OCI-LY3 (cell line): ENCODE results near the gene ELL2.

ENCODE experiments used
- H2AFZ ChIP-seq: fragments of 200-600, 300-600 bp; shearing (Covaris generic); 2 replicates; pipeline ENCODE4 v1.6.0; 2014; ENCODE audit warnings: antibody characterized with exemption, low read depth, low read length
- H3K27ac ChIP-seq: fragments of 200-600, 300-600 bp; sonication (generic); 2 replicates; pipeline ENCODE4 v1.5.1; 2014; ENCODE audit warnings: mild to moderate bottlenecking, low read length, moderate library complexity, mixed read lengths
- H3K27me3 ChIP-seq: fragments of 200-600, 300-600 bp; sonication (generic); 2 replicates; pipeline ENCODE4 v1.6.1; 2014; ENCODE audit warnings: low read depth, low read length, mixed read lengths
- H3K36me3 ChIP-seq: fragments of 200-600, 300-600 bp; sonication (generic); replicated peaks from 2 replicates; pipeline ENCODE3; 2014; ENCODE audit warnings: low read depth, low read length, mixed read lengths
- H3K4me1 ChIP-seq: fragments of 300-600, 200-600 bp; sonication (generic); 2 replicates; pipeline ENCODE4 v1.6.1; 2014; ENCODE audit warnings: low read length, mixed read lengths
- H3K4me2 ChIP-seq: fragments of 200-600, 300-600 bp; sonication (generic); 2 replicates; pipeline ENCODE4 v1.6.1; 2014; ENCODE audit warnings: low read length, mixed read lengths
- H3K4me3 ChIP-seq: fragments of 300-600, 200-600 bp; sonication (generic); 2 replicates; pipeline ENCODE4 v1.5.1; 2014; ENCODE audit warnings: antibody characterized with exemption, mild to moderate bottlenecking, low read length, moderate library complexity
- H3K79me2 ChIP-seq: fragments of 300-600, 200-600 bp; shearing (Covaris generic); 2 replicates; pipeline ENCODE4 v1.6.1; 2014; ENCODE audit warnings: mild to moderate bottlenecking, low read length, mixed read lengths
- H3K9ac ChIP-seq: fragments of 300-600, 200-600 bp; shearing (Covaris generic); 2 replicates; pipeline ENCODE4 v1.6.0; 2014; ENCODE audit warnings: mild to moderate bottlenecking, low read length, moderate library complexity
- H3K9me3 ChIP-seq: fragments of 200-600, 300-600 bp; shearing (Covaris generic); 2 replicates; pipeline ENCODE4 v1.6.1; 2014; ENCODE audit warnings: low read length, mixed read lengths; ENCODE audit not compliant: insufficient read depth
- H4K20me1 ChIP-seq: fragments of 200-600, 300-600 bp; sonication (generic); 2 replicates; pipeline ENCODE4 v1.6.1; 2016; ENCODE audit warnings: low read length, mixed read lengths; ENCODE audit not compliant: insufficient read depth
- CTCF ChIP-seq: fragments of 200-600, 300-600 bp; sonication (generic); IDR thresholded peaks from 2 replicates; pipeline ENCODE4 v1.5.1; 2014; ENCODE audit warnings: antibody characterized with exemption, low read length, low read depth
- EZH2phosphoT487 ChIP-seq: fragments of 200-600 bp; shearing (Covaris generic); IDR thresholded peaks from 2 replicates; pipeline ENCODE4 v1.6.1; 2018; ENCODE audit warnings: antibody characterized with exemption, mixed run types, low read depth

ELL2 gene

DNA sequence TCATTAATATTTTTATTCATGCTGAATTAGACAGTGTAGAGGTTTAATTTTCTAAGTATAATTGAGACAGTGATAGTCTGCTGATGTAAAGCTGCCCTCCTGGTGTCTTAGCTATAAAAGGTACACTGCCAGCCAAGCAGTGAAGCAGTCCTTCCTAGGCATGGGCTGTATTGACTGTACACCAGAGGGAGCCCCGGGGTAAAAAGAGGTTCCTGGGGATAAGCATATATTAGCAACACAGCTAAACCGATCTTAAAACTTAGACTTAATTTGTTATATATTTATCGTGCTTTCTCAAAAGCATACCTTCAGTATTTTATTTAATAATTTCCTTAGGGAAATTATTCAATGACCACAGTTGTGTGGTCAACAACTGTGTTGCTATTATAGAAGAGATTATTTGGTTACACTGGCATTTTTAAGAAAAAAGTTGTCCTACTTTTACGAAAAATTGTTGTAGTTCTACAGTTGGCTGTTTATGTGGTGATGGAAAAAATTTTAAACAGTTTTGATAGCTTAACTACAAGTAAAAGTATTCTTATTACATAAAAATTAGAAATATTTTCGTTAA is 68.8 kb downstream of the ELL2 start:
- Histone ChIP-seq H3K27me3 (no peaks in the 10 kb centered on the region), H3K4me3 (no peak overlapping the region), H2AFZ (no peak overlapping the region), H3K36me3 (peaks cover 9% of the 10 kb centered on the region), H3K79me2 (no peaks in the 10 kb centered on the region), H3K4me2 (no peak overlapping the region), H3K9me3 (no peaks in the 10 kb centered on the region), H4K20me1 (no peaks in the 10 kb centered on the region), H3K27ac (no peak overlapping the region), H3K9ac (no peak overlapping the region), H3K4me1 (peaks cover 12% of the 10 kb centered on the region; the same call in 1 of the 2 replicates)
- TF ChIP-seq EZH2phosphoT487 (no peak), CTCF (peak; percentile 54)

- Histone ChIP-seq H3K4me1 (peaks cover 12% of the 10 kb centered on the region; the same call in 1 of the 2 replicates), H3K27me3 (no peaks in the 10 kb centered on the region), H3K9ac (no peak overlapping the region), H3K79me2 (no peaks in the 10 kb centered on the region), H4K20me1 (no peaks in the 10 kb centered on the region), H2AFZ (no peak overlapping the region), H3K9me3 (no peaks in the 10 kb centered on the region), H3K36me3 (peaks cover 11% of the 10 kb centered on the region), H3K27ac (no peak overlapping the region), H3K4me2 (no peak overlapping the region), H3K4me3 (no peak overlapping the region)
- no peak for TF ChIP-seq EZH2phosphoT487
- TF ChIP-seq CTCF, result no peak
Measured at GRCh38 chr5:95891499-95891898, 70.2 kb downstream of the ELL2 start.

GRCh38 chr5:95889076-95889475 is 72.6 kb downstream of the ELL2 start:
- Histone ChIP-seq H3K9me3 (no peaks in the 10 kb centered on the region), H3K4me2 (no peak overlapping the region), H3K4me1 (peaks cover 16% of the 10 kb centered on the region; the same call in 1 of the 2 replicates), H2AFZ (no peak overlapping the region), H3K4me3 (no peak overlapping the region), H4K20me1 (no peaks in the 10 kb centered on the region), H3K79me2 (no peaks in the 10 kb centered on the region), H3K36me3 (peaks cover 11% of the 10 kb centered on the region), H3K27me3 (no peaks in the 10 kb centered on the region), H3K9ac (no peak overlapping the region), H3K27ac (no peak overlapping the region)
- TF ChIP-seq EZH2phosphoT487 (no peak), CTCF (no peak)

DNA sequence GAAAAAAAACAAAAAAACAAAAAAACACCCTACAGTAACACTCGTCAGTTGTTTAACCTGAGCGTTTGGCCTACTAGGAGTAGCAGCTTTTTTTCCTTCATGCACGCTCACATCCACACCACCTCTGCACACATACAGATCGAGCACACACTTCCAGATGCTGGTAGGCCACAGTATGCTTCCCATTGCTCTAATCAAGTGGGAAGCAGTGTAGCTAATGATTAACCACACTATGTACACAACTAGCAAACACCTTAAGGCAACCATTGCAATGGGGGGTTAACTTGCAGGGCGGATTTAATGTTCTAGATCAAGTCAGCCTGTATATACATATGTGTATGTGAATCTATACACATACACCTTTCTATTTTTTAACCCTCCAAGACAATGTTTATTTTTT is 73.7 kb downstream of the ELL2 start:
- no peak overlapping the region for H2AFZ ChIP-seq

More for the DNA sequence above, 73.7 kb downstream of the ELL2 start:
- no peaks in the 10 kb centered on the region for H4K20me1 ChIP-seq
- no peaks in the 10 kb centered on the region for H3K27me3 ChIP-seq
- no peaks in the 10 kb centered on the region for H3K79me2 ChIP-seq
- TF ChIP-seq EZH2phosphoT487, result no peak
- no peak overlapping the region for H3K4me3 ChIP-seq
- no peak overlapping the region for H3K27ac ChIP-seq
- no peak overlapping the region for H3K4me2 ChIP-seq
- peaks cover 20% of the 10 kb centered on the region; the same call in 1 of the 2 replicates for H3K4me1 ChIP-seq
- H3K9ac ChIP-seq, result no peak overlapping the region
- H3K9me3 ChIP-seq, result no peaks in the 10 kb centered on the region
- peaks cover 11% of the 10 kb centered on the region for H3K36me3 ChIP-seq
